NCI-H2196 (cell line): ENCODE results near the gene PNPLA7.
"Not testable (repeated sequence)": the region's sequence is repeated elsewhere in the genome, so short reads cannot be mapped to it uniquely, and the experiment has no call there.

ENCODE experiments used
- DNase-seq: peaks from one replicate; lab custom pipeline; 2025; ENCODE audit not compliant: unreplicated experiment; lab: John Stamatoyannopoulos, UW

Gene PNPLA7

GRCh38 chr9:137543237-137543963 lies 6.8 kb downstream of the PNPLA7 start:
- no peak for DNase-seq

- no peak for DNase-seq
Observed at GRCh38 chr9:137542486-137542885, 7.7 kb downstream of the PNPLA7 start.

GRCh38 chr9:137540536-137540935 lies 9.7 kb downstream of the PNPLA7 start:
- DNase-seq, result no peak

GRCh38 chr9:137538058-137538457 lies 12.1 kb downstream of the PNPLA7 start:
- no peak for DNase-seq

GRCh38 chr9:137536594-137537131 lies 13.5 kb downstream of the PNPLA7 start:
- not testable (repeated sequence) for DNase-seq

GRCh38 chr9:137535120-137535428 lies 15.1 kb downstream of the PNPLA7 start:
- no peak for DNase-seq

GRCh38 chr9:137534256-137535119 lies 15.7 kb downstream of the PNPLA7 start:
- peak; percentile 84 for DNase-seq

GRCh38 chr9:137532891-137533468 lies 17.2 kb downstream of the PNPLA7 start:
- not testable (repeated sequence) for DNase-seq

- no peak for DNase-seq
Observed at GRCh38 chr9:137531099-137531765, 19.0 kb downstream of the PNPLA7 start.

GRCh38 chr9:137530331-137530730 lies 19.9 kb downstream of the PNPLA7 start:
- DNase-seq, result no peak

- DNase-seq, result no peak
Observed at GRCh38 chr9:137524981-137525317, 25.3 kb downstream of the PNPLA7 start.

GRCh38 chr9:137524161-137524980 lies 25.8 kb downstream of the PNPLA7 start:
- DNase-seq, result no peak

GRCh38 chr9:137522746-137523455 lies 27.3 kb downstream of the PNPLA7 start:
- DNase-seq, result no peak

- DNase-seq, result peak; percentile 61
Observed at GRCh38 chr9:137521405-137521985, 28.7 kb downstream of the PNPLA7 start.

GRCh38 chr9:137520614-137521404 lies 29.4 kb downstream of the PNPLA7 start:
- no peak for DNase-seq

- no peak for DNase-seq
Observed at GRCh38 chr9:137519553-137519952, 30.6 kb downstream of the PNPLA7 start.

GRCh38 chr9:137518661-137519459 lies 31.3 kb downstream of the PNPLA7 start:
- DNase-seq, result not testable (repeated sequence)
